GM23338 (cell line): ENCODE data around the gene TMEM208. TPM values are rescaled to one million over a fixed set of nuclear protein-coding genes. Genes with fewer than 3 reads are reported as not detected.

Experiments
- ATAC-seq: fragments of 200-7000 bp; cut with Tn5 transposase; 3 replicates; pipeline ENCODE4 v1.9.1; 2020
- DNase-seq: peaks from one replicate; pipeline ENCODE4 v3.0.0-alpha.2; 2015; ENCODE audit warnings: low spot score
- H2AFZ ChIP-seq: fragments of 200-600 bp; sonication (generic); 2 replicates; pipeline ENCODE4 v1.8.0; 2016; ENCODE audit warnings: antibody characterized with exemption, mild to moderate bottlenecking, moderate library complexity
- H3F3A ChIP-seq: fragments of 200-600 bp; sonication (generic); replicated peaks from 2 replicates; pipeline ENCODE4 v1.8.0; 2017; ENCODE audit warnings: antibody characterized with exemption, mixed run types, low read depth
- H3K27ac ChIP-seq: fragments of 200-600 bp; sonication (generic); 2 replicates; pipeline ENCODE4 v1.6.1; 2016; ENCODE audit warnings: low read depth
- H3K27me3 ChIP-seq: fragments of 200-600 bp; sonication (generic); 2 replicates; pipeline ENCODE4 v1.8.0; 2016; ENCODE audit warnings: mild to moderate bottlenecking, mixed run types, moderate library complexity; ENCODE audit not compliant: insufficient read depth
- H3K36me3 ChIP-seq: fragments of 200-600 bp; sonication (generic); 2 replicates; pipeline ENCODE4 v1.8.0; 2016; ENCODE audit warnings: mild to moderate bottlenecking; ENCODE audit not compliant: insufficient read depth
- H3K4me1 ChIP-seq: fragments of 200-600 bp; sonication (generic); 2 replicates; pipeline ENCODE4 v1.8.0; 2016; ENCODE audit warnings: mild to moderate bottlenecking, moderate library complexity; ENCODE audit not compliant: insufficient read depth
- H3K4me2 ChIP-seq: fragments of 200-600 bp; sonication (generic); 2 replicates; pipeline ENCODE4 v1.7.1; 2017; ENCODE audit warnings: mixed run types
- H3K4me3 ChIP-seq: fragments of 200-600 bp; sonication (generic); 2 replicates; pipeline ENCODE4 v1.6.1; 2016; ENCODE audit warnings: mixed run types
- H3K79me2 ChIP-seq: fragments of 200-600 bp; sonication (generic); replicated peaks from 2 replicates; pipeline ENCODE4 v1.8.0; 2017; ENCODE audit warnings: mild to moderate bottlenecking; ENCODE audit not compliant: insufficient read depth
- H3K9me2 ChIP-seq: fragments of 200-600 bp; sonication (generic); 2 replicates; pipeline ENCODE4 v1.8.0; 2017; ENCODE audit not compliant: insufficient read depth
- H4K20me1 ChIP-seq: fragments of 200-600 bp; sonication (generic); replicated peaks from 2 replicates; pipeline ENCODE4 v1.8.0; 2017; ENCODE audit warnings: mild to moderate bottlenecking; ENCODE audit not compliant: insufficient read depth
- H3K27ac Mint-ChIP-seq: 2 replicates; pipeline ENCODE4 v1.8.0; 2020; ENCODE audit warnings: inconsistent platforms, mild to moderate bottlenecking, moderate library complexity, mixed read lengths
- H3K27me3 Mint-ChIP-seq: 3 replicates; pipeline ENCODE4 v1.8.0; 2022; ENCODE audit warnings: low read depth, mild to moderate bottlenecking, moderate library complexity, mixed read lengths, inconsistent platforms; ENCODE audit not compliant: insufficient read depth, poor library complexity
- H3K36me3 Mint-ChIP-seq: 3 replicates; pipeline ENCODE4 v1.8.0; 2021; ENCODE audit warnings: low read depth, mild to moderate bottlenecking, inconsistent platforms, moderate library complexity, mixed read lengths
- H3K4me1 Mint-ChIP-seq: 3 replicates; pipeline ENCODE4 v1.8.0; 2020; ENCODE audit warnings: mild to moderate bottlenecking, inconsistent platforms, mixed read lengths
- H3K4me3 Mint-ChIP-seq: 3 replicates; pipeline ENCODE4 v1.8.0; 2021; ENCODE audit warnings: moderate library complexity, mild to moderate bottlenecking, inconsistent platforms, mixed read lengths
- H3K9me3 Mint-ChIP-seq: 3 replicates; pipeline ENCODE4 v1.8.0; 2020; ENCODE audit warnings: moderate library complexity, mild to moderate bottlenecking, inconsistent platforms, mixed read lengths
- CREB1 ChIP-seq: fragments of 250-450 bp; sonication (Bioruptor Pico); IDR thresholded peaks from 2 replicates; pipeline ENCODE4 v1.5.0; 2020; ENCODE audit warnings: low read depth, mild to moderate bottlenecking, moderate library complexity
- ETS1 ChIP-seq: IDR thresholded peaks from 2 replicates; pipeline ENCODE4 v1.6.1; 2016; ENCODE audit warnings: antibody characterized with exemption
- EZH2phosphoT487 ChIP-seq: fragments of 200-600 bp; sonication (generic); IDR thresholded peaks from one replicate; pipeline ENCODE4 v1.8.1; 2018; ENCODE audit warnings: antibody characterized with exemption; ENCODE audit not compliant: unreplicated experiment
- JUNB ChIP-seq: IDR thresholded peaks from one replicate; pipeline ENCODE4 v1.6.1; 2016; ENCODE audit warnings: antibody characterized with exemption; ENCODE audit not compliant: unreplicated experiment
- NANOG ChIP-seq: IDR thresholded peaks from 2 replicates; pipeline ENCODE4 v1.6.1; 2016; ENCODE audit warnings: antibody characterized with exemption, borderline replicate concordance
- POLR2AphosphoS5 ChIP-seq: IDR thresholded peaks from 2 replicates; pipeline ENCODE4 v1.6.1; 2016; ENCODE audit warnings: antibody characterized with exemption, low read depth
- REST ChIP-seq: IDR thresholded peaks from one replicate; pipeline ENCODE4 v1.6.1; 2018; ENCODE audit warnings: antibody characterized with exemption; ENCODE audit not compliant: unreplicated experiment
- ZNF114 ChIP-seq: fragments of 250-450 bp; sonication (Bioruptor Pico); IDR thresholded peaks from 2 replicates; pipeline ENCODE4 v1.5.0; 2020; ENCODE audit warnings: mild to moderate bottlenecking, moderate library complexity
- polyA plus RNA-seq: library from polyadenylated mRNA; unstranded; fragments of >200 nt; fragmentation: Nextera tagmentation; extraction: Ambion mirVana; gene quantifications from 2 replicates; pipeline ENCODE4 v1.2.1, GENCODE V29; 2016
- total RNA-seq: library from RNA; depleted of rRNA; stranded (reverse); fragments of >200 nt; shearing (Covaris generic); gene quantifications from 2 replicates; pipeline ENCODE4 v1.2.3, GENCODE V29; 2014
- TF ChIP-seq, protein P1 (sequence below), 2 experiments: fragments of 200-600 bp in 1 of 2; sonication (generic) in 1 of 2; conservative IDR thresholded peaks; 2 replicates each; pipeline versions ENCODE4 v1.5.1 to v1.6.1; 2016 to 2017; ENCODE audit warnings: antibody characterized with exemption in 2 of 2, low read depth in 2 of 2, mild to moderate bottlenecking in 2 of 2, moderate library complexity in 1 of 2

The TMEM208 gene
- total and polyA plus RNA-seq, 2 experiments from 2014 or later, result 23.2 to 82.3 TPM

- Mint-ChIP-seq H3K4me1 (peaks cover 2% of the 10 kb centered on the region; the same call in 2 of the 3 replicates), H3K9me3 (no peaks in the 10 kb centered on the region; the same call in 2 of the 3 replicates), H3K27me3 (peaks cover 15% of the 10 kb centered on the region), H3K36me3 (no peaks in the 10 kb centered on the region), H3K4me3 (no peak overlapping the region; the same call in 2 of the 3 replicates), H3K27ac (no peak overlapping the region)
- Histone ChIP-seq H3K4me3 (no peak overlapping the region), H3K36me3 (no peaks in the 10 kb centered on the region), H3F3A (no peaks in the 10 kb centered on the region), H3K4me1 (no peaks in the 10 kb centered on the region), H4K20me1 (no peaks in the 10 kb centered on the region; the same call in 1 of the 2 replicates), H2AFZ (no peak overlapping the region), H3K27me3 (no peaks in the 10 kb centered on the region), H3K79me2 (no peaks in the 10 kb centered on the region), H3K9me2 (no peaks in the 10 kb centered on the region), H3K27ac (no peak overlapping the region), H3K4me2 (no peak overlapping the region)
- DNase-seq (no peak), ATAC-seq (no peak; the same call in 2 of the 3 replicates)
- TF ChIP-seq ZNF114, result no peak
- no peak for TF ChIP-seq NANOG
- no peak for TF ChIP-seq ETS1
- TF ChIP-seq CREB1 (CRISPR knock-in tag), result no peak
- no peak for TF ChIP-seq POLR2AphosphoS5
Observed at GRCh38 chr16:67216612-67217490, 10.1 kb upstream of the TMEM208 start.

GRCh38 chr16:67223992-67224391 lies 2.9 kb upstream of the TMEM208 start:
- no peaks in the 10 kb centered on the region for H3K9me2 ChIP-seq
- H3K4me1 Mint-ChIP-seq, result peaks cover 14% of the 10 kb centered on the region
- peaks cover 5% of the 10 kb centered on the region; the same call in 1 of the 2 replicates for H4K20me1 ChIP-seq
- no peak overlapping the region for H3K4me3 ChIP-seq
- no peak overlapping the region for H3K27ac ChIP-seq
- H3K36me3 ChIP-seq, result peaks cover 8% of the 10 kb centered on the region; the same call in 1 of the 2 replicates
- no peak overlapping the region for H3K4me2 ChIP-seq
- peaks cover 11% of the 10 kb centered on the region for H3K79me2 ChIP-seq
- H3K36me3 Mint-ChIP-seq, result peaks cover 17% of the 10 kb centered on the region; the same call in 2 of the 3 replicates
- ATAC-seq (no peak), DNase-seq (no peak)
- H3K27ac Mint-ChIP-seq, result no peak overlapping the region
- no peaks in the 10 kb centered on the region for H3K27me3 ChIP-seq
- peaks cover 21% of the 10 kb centered on the region for H3K27me3 Mint-ChIP-seq
- peaks cover 3% of the 10 kb centered on the region; the same call in 1 of the 2 replicates for H3K4me1 ChIP-seq
- H3K4me3 Mint-ChIP-seq, result no peak overlapping the region
- no peak overlapping the region for H2AFZ ChIP-seq
- no peaks in the 10 kb centered on the region for H3F3A ChIP-seq
- no peaks in the 10 kb centered on the region; the same call in 2 of the 3 replicates for H3K9me3 Mint-ChIP-seq
- TF ChIP-seq EZH2phosphoT487 (no peak), JUNB (no peak), ZNF114 (no peak), NANOG (no peak), REST (no peak), POLR2AphosphoS5 (no peak), ETS1 (no peak)
- TF ChIP-seq, protein P1, sequence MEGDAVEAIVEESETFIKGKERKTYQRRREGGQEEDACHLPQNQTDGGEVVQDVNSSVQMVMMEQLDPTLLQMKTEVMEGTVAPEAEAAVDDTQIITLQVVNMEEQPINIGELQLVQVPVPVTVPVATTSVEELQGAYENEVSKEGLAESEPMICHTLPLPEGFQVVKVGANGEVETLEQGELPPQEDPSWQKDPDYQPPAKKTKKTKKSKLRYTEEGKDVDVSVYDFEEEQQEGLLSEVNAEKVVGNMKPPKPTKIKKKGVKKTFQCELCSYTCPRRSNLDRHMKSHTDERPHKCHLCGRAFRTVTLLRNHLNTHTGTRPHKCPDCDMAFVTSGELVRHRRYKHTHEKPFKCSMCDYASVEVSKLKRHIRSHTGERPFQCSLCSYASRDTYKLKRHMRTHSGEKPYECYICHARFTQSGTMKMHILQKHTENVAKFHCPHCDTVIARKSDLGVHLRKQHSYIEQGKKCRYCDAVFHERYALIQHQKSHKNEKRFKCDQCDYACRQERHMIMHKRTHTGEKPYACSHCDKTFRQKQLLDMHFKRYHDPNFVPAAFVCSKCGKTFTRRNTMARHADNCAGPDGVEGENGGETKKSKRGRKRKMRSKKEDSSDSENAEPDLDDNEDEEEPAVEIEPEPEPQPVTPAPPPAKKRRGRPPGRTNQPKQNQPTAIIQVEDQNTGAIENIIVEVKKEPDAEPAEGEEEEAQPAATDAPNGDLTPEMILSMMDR (conservative IDR thresholded peaks at IDR 0.05; ENCODE audit: low read depth in 2 of 2), result no peak
